IMR-90 (cell line): Measurements from ENCODE around the gene KCNMA1.

Source experiments
- BHLHE40 ChIP-seq: fragments of 150-350 bp; IDR thresholded peaks from 2 replicates; pipeline ENCODE4 v1.6.1; 2016; ENCODE audit warnings: mild to moderate bottlenecking, low read depth, low read length
- CEBPB ChIP-seq: IDR thresholded peaks from 2 replicates; pipeline ENCODE4 v1.6.1; 2012; ENCODE audit warnings: low read depth, low read length, improper control_type of control experiment
- POLR2A ChIP-seq: IDR thresholded peaks from 2 replicates; pipeline ENCODE4 v1.6.1; 2012; ENCODE audit warnings: mild to moderate bottlenecking, low read depth, low read length
- RAD21 ChIP-seq: IDR thresholded peaks from 2 replicates; pipeline ENCODE4 v1.6.1; 2012; ENCODE audit warnings: low read length, improper control_type of control experiment
- TF ChIP-seq, protein P1 (sequence below): conservative IDR thresholded peaks from 2 replicates; pipeline ENCODE4 v1.5.1; 2012; ENCODE audit warnings: mild to moderate bottlenecking, low read depth, low read length, improper control_type of control experiment

DNA sequence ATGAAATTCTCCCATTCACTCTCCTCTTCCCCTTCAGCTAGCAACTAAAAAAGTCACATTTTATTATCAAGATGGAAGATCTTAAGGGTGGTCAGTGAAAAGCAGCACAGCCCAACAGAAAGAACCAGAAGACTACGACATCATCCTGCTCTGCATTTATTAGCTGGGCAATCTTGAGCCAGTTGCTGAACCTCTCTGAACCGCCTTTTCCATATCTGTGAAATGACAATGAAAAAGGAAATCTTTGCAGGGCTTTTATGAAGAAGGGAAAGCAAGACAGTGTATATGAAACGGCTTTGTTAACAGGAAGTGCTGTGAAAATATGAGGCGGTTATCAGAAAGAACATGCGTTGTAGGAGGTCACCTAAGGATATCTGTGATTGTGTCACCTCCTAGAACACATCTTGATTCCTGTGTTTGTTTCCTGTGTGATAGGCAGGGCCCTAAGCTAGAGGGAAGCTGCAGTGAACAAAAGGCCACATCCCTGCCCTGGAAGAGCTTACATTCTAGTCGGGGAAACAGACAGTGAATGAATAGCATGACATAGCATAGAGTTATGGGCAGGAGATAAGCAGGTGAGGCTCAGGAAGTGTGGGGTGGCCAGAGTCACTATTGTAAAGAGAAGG lies 36.0 kb upstream of the KCNMA1 start:
- TF ChIP-seq BHLHE40 (no peak), POLR2A (no peak), CEBPB (no peak), RAD21 (no peak)
- TF ChIP-seq, protein P1, sequence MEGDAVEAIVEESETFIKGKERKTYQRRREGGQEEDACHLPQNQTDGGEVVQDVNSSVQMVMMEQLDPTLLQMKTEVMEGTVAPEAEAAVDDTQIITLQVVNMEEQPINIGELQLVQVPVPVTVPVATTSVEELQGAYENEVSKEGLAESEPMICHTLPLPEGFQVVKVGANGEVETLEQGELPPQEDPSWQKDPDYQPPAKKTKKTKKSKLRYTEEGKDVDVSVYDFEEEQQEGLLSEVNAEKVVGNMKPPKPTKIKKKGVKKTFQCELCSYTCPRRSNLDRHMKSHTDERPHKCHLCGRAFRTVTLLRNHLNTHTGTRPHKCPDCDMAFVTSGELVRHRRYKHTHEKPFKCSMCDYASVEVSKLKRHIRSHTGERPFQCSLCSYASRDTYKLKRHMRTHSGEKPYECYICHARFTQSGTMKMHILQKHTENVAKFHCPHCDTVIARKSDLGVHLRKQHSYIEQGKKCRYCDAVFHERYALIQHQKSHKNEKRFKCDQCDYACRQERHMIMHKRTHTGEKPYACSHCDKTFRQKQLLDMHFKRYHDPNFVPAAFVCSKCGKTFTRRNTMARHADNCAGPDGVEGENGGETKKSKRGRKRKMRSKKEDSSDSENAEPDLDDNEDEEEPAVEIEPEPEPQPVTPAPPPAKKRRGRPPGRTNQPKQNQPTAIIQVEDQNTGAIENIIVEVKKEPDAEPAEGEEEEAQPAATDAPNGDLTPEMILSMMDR: no peak
